H1 (cell line): ENCODE data around the gene GALC. TPM values are rescaled to one million over a fixed set of nuclear protein-coding genes. Genes with fewer than 3 reads are reported as not detected.

Experiments used
- EGR1 ChIP-seq: IDR thresholded peaks from 2 replicates; pipeline ENCODE4 v1.6.1; 2011; ENCODE audit warnings: low read depth, low read length, borderline replicate concordance
- FOSL1 ChIP-seq: IDR thresholded peaks from 2 replicates; pipeline ENCODE4 v1.6.1; 2011; ENCODE audit warnings: mild to moderate bottlenecking, low read depth, low read length, moderate library complexity; ENCODE audit not compliant: insufficient read depth
- RFX5 ChIP-seq: IDR thresholded peaks from 2 replicates; pipeline ENCODE4 v1.6.1; 2011; ENCODE audit warnings: low read depth, low read length, improper control_type of control experiment, borderline replicate concordance
- RXRA ChIP-seq: IDR thresholded peaks from 2 replicates; pipeline ENCODE4 v1.6.1; 2011; ENCODE audit warnings: low read depth, mild to moderate bottlenecking, low read length, moderate library complexity; ENCODE audit not compliant: insufficient read depth
- SAP30 ChIP-seq: fragments of 300-600 bp; sonication (generic); IDR thresholded peaks from 2 replicates; pipeline ENCODE4 v1.7.1; 2012; ENCODE audit warnings: low read length, moderate library complexity, mild to moderate bottlenecking, inconsistent platforms; ENCODE audit not compliant: insufficient read depth, insufficient replicate concordance
- TAF7 ChIP-seq: optimal IDR thresholded peaks from 2 replicates; pipeline ENCODE3; 2011; ENCODE audit warnings: low read depth, mild to moderate bottlenecking, inconsistent platforms, low read length, moderate library complexity, borderline replicate concordance
- TBP ChIP-seq: IDR thresholded peaks from 2 replicates; pipeline ENCODE4 v1.6.1; 2011; ENCODE audit warnings: low read depth, low read length, improper control_type of control experiment
- polyA plus RNA-seq, 7 experiments: library from polyadenylated mRNA; depleted of rRNA in 3 of 7; stranded (reverse) in 5 of 7; unstranded in 2 of 7; fragments of >200 nt in 5 of 7; fragments of 200-250 nt in 2 of 7; gene quantifications; 1 replicate in 5 of 7; 2 replicates in 1 of 7; 4 replicates in 1 of 7; pipeline versions ENCODE4 v1.2.1 to v1.2.3, GENCODE V29; 2011 to 2013; ENCODE audit warnings: missing spikeins in 2 of 7, mixed read lengths in 2 of 7
- total RNA-seq: library from RNA; stranded (reverse); fragmentation: NEBNext Ultra II Directional; extraction: Animal tissue kit (Norgen Biotek cat#: 25700); gene quantifications from 2 replicates; pipeline ENCODE4 v1.2.1, GENCODE V29; 2021
- TF ChIP-seq, protein P1 (sequence below): IDR thresholded peaks from 2 replicates; pipeline ENCODE4 v1.6.1; 2012; ENCODE audit warnings: inconsistent platforms
- TF ChIP-seq, protein P2 (sequence below): IDR thresholded peaks from 2 replicates; pipeline ENCODE4 v1.6.1; 2012; ENCODE audit warnings: inconsistent platforms

The GALC gene
- total and polyA plus RNA-seq, 2 of the 8 experiments (the other 6 are each of a cell fraction or from before 2014, with no cell fraction given) = 6.1 to 12.3 TPM

GRCh38 chr14:88037325-88037724, 44.3 kb upstream of the GALC start (continued):
- TF ChIP-seq SAP30 (no peak), EGR1 (no peak), FOSL1 (no peak), RFX5 (no peak), TAF7 (no peak), TBP (no peak), RXRA (no peak)
- TF ChIP-seq, protein P1, sequence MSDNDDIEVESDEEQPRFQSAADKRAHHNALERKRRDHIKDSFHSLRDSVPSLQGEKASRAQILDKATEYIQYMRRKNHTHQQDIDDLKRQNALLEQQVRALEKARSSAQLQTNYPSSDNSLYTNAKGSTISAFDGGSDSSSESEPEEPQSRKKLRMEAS = no peak
- TF ChIP-seq, protein P2, sequence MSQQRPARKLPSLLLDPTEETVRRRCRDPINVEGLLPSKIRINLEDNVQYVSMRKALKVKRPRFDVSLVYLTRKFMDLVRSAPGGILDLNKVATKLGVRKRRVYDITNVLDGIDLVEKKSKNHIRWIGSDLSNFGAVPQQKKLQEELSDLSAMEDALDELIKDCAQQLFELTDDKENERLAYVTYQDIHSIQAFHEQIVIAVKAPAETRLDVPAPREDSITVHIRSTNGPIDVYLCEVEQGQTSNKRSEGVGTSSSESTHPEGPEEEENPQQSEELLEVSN = no peak
